Measurements from ENCODE around the gene CHRNB2. TPM values are rescaled to one million over a fixed set of nuclear protein-coding genes. Genes with fewer than 3 reads are reported as not detected.

Gene CHRNB2
- total RNA-seq, 4 donors from 2014 or later = 0.32 to 0.82 TPM; not detected in 2

- Histone ChIP-seq H3K9me3 (no peaks in the 10 kb centered on the region), H3K4me1 (peaks cover 9 to 18% (median 11%) of the 10 kb centered on the region in 4 donors), H3K36me3 (no peaks in the 10 kb centered on the region), H3K27ac (peak overlapping the region; percentile 87 to 94 (median 90)), H3K4me3 (peak overlapping the region; percentile 70 to 92 (median 82)), H3K27me3 (peaks cover 5% of the 10 kb centered on the region)
- intact Hi-C loops (cut with DNase I; ENCODE audit: low total_unique reads) = no loop called here
- in situ Hi-C loops (cut with MboI; ENCODE audit: low pct_ligation_motif_present in 1 of 4, low pct_unique_long_range_greater_than_20kb in 1 of 4, low sequenced_read_pairs in 3 of 4) = no loop called here
- WGBS, 2 donors (ENCODE audit: low coverage in 1 of 2) = 0 to 1% methylated on average over 3 to 56 of the region's 70 CpGs
- DNase-seq = peak; percentile 94
- TF ChIP-seq EP300 (IDR thresholded peaks at IDR 0.05; ENCODE audit: low read depth) (no peak), POLR2A (IDR thresholded peaks at IDR 0.05) (peak; percentile 26), POLR2AphosphoS5 (IDR thresholded peaks at IDR 0.05) (peak; percentile 50 to 67 (median 53)), CTCF (IDR thresholded peaks at IDR 0.05) (no peak)
Measured at GRCh38 chr1:154627257-154628120, 59.9 kb downstream of the CHRNB2 start.

DNA sequence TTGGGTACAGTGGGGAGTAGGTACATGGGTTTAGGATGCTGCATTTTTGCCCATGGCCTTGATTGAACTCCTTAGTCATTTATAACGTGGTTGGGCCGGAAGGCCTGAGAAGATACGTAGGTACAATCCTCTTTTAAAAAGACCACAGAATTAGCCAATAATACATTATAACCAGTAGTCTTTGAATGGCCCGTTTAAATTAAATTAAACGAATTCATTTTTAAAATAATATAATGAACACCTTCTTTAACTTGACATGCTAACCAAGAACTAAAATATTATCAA, 60.5 kb downstream of the CHRNB2 start:
- H3K4me1 ChIP-seq = peaks cover 9 to 18% (median 11%) of the 10 kb centered on the region in 4 donors
- no peak for DNase-seq
- TF ChIP-seq POLR2A (IDR thresholded peaks at IDR 0.05) = no peak
- no peak for TF ChIP-seq EP300 (IDR thresholded peaks at IDR 0.05; ENCODE audit: low read depth)
- TF ChIP-seq CTCF (IDR thresholded peaks at IDR 0.05) = no peak
- TF ChIP-seq POLR2AphosphoS5 (IDR thresholded peaks at IDR 0.05) = no peak
- peak overlapping the region; percentile 70 to 92 (median 82) for H3K4me3 ChIP-seq
- in situ Hi-C loops (cut with MboI; ENCODE audit: low pct_ligation_motif_present in 1 of 4, low pct_unique_long_range_greater_than_20kb in 1 of 4, low sequenced_read_pairs in 3 of 4) = no loop called here
- H3K9me3 ChIP-seq = no peaks in the 10 kb centered on the region
- 4 to 11% methylated on average over 5 of the region's 5 CpGs for WGBS, 2 donors (ENCODE audit: low coverage in 1 of 2)
- H3K36me3 ChIP-seq = no peaks in the 10 kb centered on the region
- intact Hi-C loops (cut with DNase I; ENCODE audit: low total_unique reads) = no loop called here
- H3K27me3 ChIP-seq = peaks cover 5% of the 10 kb centered on the region
- H3K27ac ChIP-seq = peak overlapping the region; percentile 87 to 94 (median 90)

DNA sequence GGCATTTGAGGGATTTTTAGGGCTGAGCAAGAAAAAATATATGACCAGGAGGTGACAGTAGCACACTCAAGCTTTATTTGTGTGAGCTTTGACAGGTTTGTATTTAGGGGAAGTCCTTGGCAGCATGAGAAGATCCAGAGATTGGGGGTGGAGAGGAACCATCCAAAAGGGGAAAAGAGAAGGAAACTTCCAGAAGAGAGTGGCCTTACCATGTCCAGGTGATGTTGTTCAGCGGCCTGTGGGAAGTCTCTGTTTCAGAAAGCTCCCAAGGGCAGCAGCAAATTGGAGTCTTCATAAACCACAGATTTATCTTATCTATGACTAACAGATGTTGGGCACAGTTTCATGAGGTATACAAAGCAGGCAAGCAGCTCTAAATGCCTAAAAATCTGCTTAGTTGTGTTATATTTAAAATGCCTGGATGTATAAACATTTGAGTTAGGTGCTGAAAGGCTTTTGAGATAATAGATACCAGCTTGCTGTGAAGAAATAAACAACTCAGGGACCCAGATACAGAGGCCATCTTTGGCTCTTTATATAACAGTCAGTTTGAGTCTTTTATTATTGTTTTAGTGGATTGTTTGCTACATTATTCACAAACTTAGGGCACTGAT, 61.6 kb downstream of the CHRNB2 start:
- 67 to 94% methylated on average over 1 of the region's 1 CpG for WGBS, 2 donors (ENCODE audit: low coverage in 1 of 2)
- in situ Hi-C loops (cut with MboI; ENCODE audit: low pct_ligation_motif_present in 1 of 4, low pct_unique_long_range_greater_than_20kb in 1 of 4, low sequenced_read_pairs in 3 of 4) = no loop called here
- no peak overlapping the region for H3K4me3 ChIP-seq
- H3K27me3 ChIP-seq = peaks cover 10% of the 10 kb centered on the region
- peaks cover 9 to 18% (median 11%) of the 10 kb centered on the region in 4 donors for H3K4me1 ChIP-seq
- H3K36me3 ChIP-seq = no peaks in the 10 kb centered on the region
- TF ChIP-seq EP300 (IDR thresholded peaks at IDR 0.05; ENCODE audit: low read depth) = no peak
- TF ChIP-seq POLR2AphosphoS5 (IDR thresholded peaks at IDR 0.05) = no peak
- no peak for TF ChIP-seq POLR2A (IDR thresholded peaks at IDR 0.05)
- TF ChIP-seq CTCF (IDR thresholded peaks at IDR 0.05) = no peak
- intact Hi-C loops (cut with DNase I; ENCODE audit: low total_unique reads) = no loop called here
- no peak overlapping the region for H3K27ac ChIP-seq
- no peak for DNase-seq
- no peaks in the 10 kb centered on the region for H3K9me3 ChIP-seq

Other genes starting within 250 kb of the CHRNB2 start
- not detected for gene AQP10, start 246.7 kb upstream of the CHRNB2 start, total RNA-seq
- gene ATP8B2, start 242.3 kb upstream of the CHRNB2 start, total RNA-seq = 10 to 100 TPM in 3 of 4 donors, 1 to 10 TPM in 1; 6.0 to 78.6 (median 24.9) TPM
- gene IL6R, start 162.4 kb upstream of the CHRNB2 start, total RNA-seq = 100 to 1,000 TPM in 1 of 4 donors, 10 to 100 TPM in 3; 10.7 to 107 (median 77.3) TPM
- gene TDRD10, start 65.6 kb upstream of the CHRNB2 start, total RNA-seq = 1 to 10 TPM in 1 of 4 donors, under 1 TPM in 1, not detected in 2; 0.96 to 3.3 TPM
- 10 to 100 TPM in 1 of 4 donors, 1 to 10 TPM in 3; 5.2 to 15.0 (median 6.7) TPM for gene SHE, start 65.4 kb upstream of the CHRNB2 start, total RNA-seq
- gene UBE2Q1, start 9.1 kb upstream of the CHRNB2 start, total RNA-seq = 10 to 100 TPM; 10.1 to 33.9 (median 26.6) TPM
- 100 to 1,000 TPM in 3 of 4 donors, 10 to 100 TPM in 1; 81.5 to 140 (median 110) TPM for gene ADAR, start 40.4 kb downstream of the CHRNB2 start, total RNA-seq